DMS 273 (cell line): Measurements from ENCODE around the gene FAM13C.
A peak's percentile ranks its signal among the peaks of the same experiment; 100 is the strongest.

Source experiments
- DNase-seq: peaks from one replicate; lab custom pipeline; 2025; ENCODE audit not compliant: unreplicated experiment; lab: John Stamatoyannopoulos, UW

The FAM13C gene

GRCh38 chr10:59281861-59282260 lies 80.5 kb downstream of the FAM13C start:
- DNase-seq = no peak

- DNase-seq = no peak
Measured at GRCh38 chr10:59279991-59280505, 82.3 kb downstream of the FAM13C start.

GRCh38 chr10:59279476-59279875 lies 82.9 kb downstream of the FAM13C start:
- DNase-seq = no peak

- DNase-seq = no peak
Measured at GRCh38 chr10:59276919-59277318, 85.4 kb downstream of the FAM13C start.

GRCh38 chr10:59276133-59276532 lies 86.2 kb downstream of the FAM13C start:
- no peak for DNase-seq

- no peak for DNase-seq
Measured at GRCh38 chr10:59273445-59273844, 88.9 kb downstream of the FAM13C start.

GRCh38 chr10:59272061-59272460 lies 90.3 kb downstream of the FAM13C start:
- peak; percentile 42 for DNase-seq

- no peak for DNase-seq
Measured at GRCh38 chr10:59271160-59271559, 91.2 kb downstream of the FAM13C start.

GRCh38 chr10:59270492-59270891 lies 91.9 kb downstream of the FAM13C start:
- DNase-seq = no peak

GRCh38 chr10:59269651-59270050 lies 92.7 kb downstream of the FAM13C start:
- no peak for DNase-seq

GRCh38 chr10:59268460-59268859 lies 93.9 kb downstream of the FAM13C start:
- DNase-seq = no peak

GRCh38 chr10:59266321-59266720 lies 96.0 kb downstream of the FAM13C start:
- DNase-seq = no peak

GRCh38 chr10:59265141-59265540 lies 97.2 kb downstream of the FAM13C start:
- no peak for DNase-seq

GRCh38 chr10:59258890-59259289 lies 103.5 kb downstream of the FAM13C start:
- DNase-seq = no peak

- no peak for DNase-seq
Measured at GRCh38 chr10:59257224-59257623, 105.1 kb downstream of the FAM13C start.

- DNase-seq = no peak
Measured at GRCh38 chr10:59255463-59255862, 106.9 kb downstream of the FAM13C start.

GRCh38 chr10:59252491-59252890 lies 109.9 kb downstream of the FAM13C start:
- no peak for DNase-seq

- DNase-seq = no peak
Measured at GRCh38 chr10:59245686-59246085, 116.7 kb downstream of the FAM13C start.

GRCh38 chr10:59244871-59245270 lies 117.5 kb downstream of the FAM13C start:
- no peak for DNase-seq

GRCh38 chr10:59243611-59244195 lies 118.6 kb downstream of the FAM13C start:
- DNase-seq = no peak

- no peak for DNase-seq
Measured at GRCh38 chr10:59242991-59243390, 119.4 kb downstream of the FAM13C start.

- DNase-seq = no peak
Measured at GRCh38 chr10:59242057-59242456, 120.3 kb downstream of the FAM13C start.

GRCh38 chr10:59240582-59241183 lies 121.7 kb downstream of the FAM13C start:
- peak; percentile 50 for DNase-seq
